ENCODE results near the gene GNG14.
"Not testable (repeated sequence)": the region's sequence is repeated elsewhere in the genome, so short reads cannot be mapped to it uniquely, and the experiment has no call there.

Gene GNG14

GRCh38 chr19:12667731-12668302, 20.0 kb upstream of the GNG14 start:
- no peak for FAIRE-seq

GRCh38 chr19:12668346-12668745, 19.5 kb upstream of the GNG14 start:
- no peak for FAIRE-seq

- no peak for FAIRE-seq
These were observed 18.9 kb upstream of the GNG14 start for GRCh38 chr19:12668932-12669269.

GRCh38 chr19:12669270-12670158, 18.3 kb upstream of the GNG14 start:
- FAIRE-seq, result no peak

- no peak for FAIRE-seq
These were observed 17.5 kb upstream of the GNG14 start for GRCh38 chr19:12670159-12670928.

GRCh38 chr19:12672744-12673143, 15.1 kb upstream of the GNG14 start:
- FAIRE-seq, result no peak

GRCh38 chr19:12675399-12675798, 12.4 kb upstream of the GNG14 start:
- FAIRE-seq, result no peak

GRCh38 chr19:12675940-12676339, 11.9 kb upstream of the GNG14 start:
- FAIRE-seq, result no peak

- FAIRE-seq, result no peak
These were observed 11.4 kb upstream of the GNG14 start for GRCh38 chr19:12676384-12676792.

- no peak for FAIRE-seq
These were observed 10.9 kb upstream of the GNG14 start for GRCh38 chr19:12676928-12677327.

GRCh38 chr19:12678039-12678438, 9.8 kb upstream of the GNG14 start:
- FAIRE-seq, result not testable (repeated sequence)

GRCh38 chr19:12680034-12680433, 7.8 kb upstream of the GNG14 start:
- no peak for FAIRE-seq

GRCh38 chr19:12681074-12681987, 6.5 kb upstream of the GNG14 start, which contains the start of gene DHPS:
DHPS (minus strand) TSS chr19:12681880; CDS start chr19:12681766, 114 bp downstream.
- peak; percentile 77 for FAIRE-seq

- no peak for FAIRE-seq
These were observed 2.0 kb upstream of the GNG14 start for GRCh38 chr19:12685831-12686230.

GRCh38 chr19:12689012-12689411, 1.2 kb downstream of the GNG14 start:
- FAIRE-seq, result no peak

- FAIRE-seq, result no peak
These were observed 1.9 kb downstream of the GNG14 start for GRCh38 chr19:12689581-12690216.

- FAIRE-seq, result no peak
These were observed 5.2 kb downstream of the GNG14 start for GRCh38 chr19:12692960-12693359.

- no peak for FAIRE-seq
These were observed 6.8 kb downstream of the GNG14 start for GRCh38 chr19:12694641-12695040.

- FAIRE-seq, result no peak
These were observed 7.3 kb downstream of the GNG14 start for GRCh38 chr19:12695096-12695495.

- no peak for FAIRE-seq
These were observed 7.7 kb downstream of the GNG14 start for GRCh38 chr19:12695514-12695913.

- FAIRE-seq, result no peak
These were observed 8.2 kb downstream of the GNG14 start for GRCh38 chr19:12695997-12696365.
